Stimulated activated CD4-positive, alpha-beta T cell treated with anti-CD3 and anti-CD28 coated beads, Interleukin-15, amount 100 ng/mL, for 48 hours (primary cell): Measurements from ENCODE around the gene MYCBP2.
A peak's percentile ranks its signal among the peaks of the same experiment; 100 is the strongest.
"Not testable (repeated sequence)": the region's sequence is repeated elsewhere in the genome, so short reads cannot be mapped to it uniquely, and the experiment has no call there.

Source experiments
- DNase-seq, 2 donors: peaks; one replicate each; pipeline ENCODE4 v3.0.0-alpha.2; 2020; ENCODE audit warnings: low read depth in 2 of 2

Gene MYCBP2

GRCh38 chr13:77033717-77034302 is 293.1 kb downstream of the MYCBP2 start:
- DNase-seq = no peak

GRCh38 chr13:77031656-77032243 is 295.1 kb downstream of the MYCBP2 start:
- no peak for DNase-seq

GRCh38 chr13:77029436-77029835 is 297.5 kb downstream of the MYCBP2 start:
- DNase-seq = no peak

- DNase-seq = no peak
Measured at GRCh38 chr13:77028202-77028601, 298.7 kb downstream of the MYCBP2 start.

- peak; percentile 65 to 69 for DNase-seq
Measured at GRCh38 chr13:77026861-77027621, 299.9 kb downstream of the MYCBP2 start, which contains the start of gene FBXL3. TSS of gene FBXL3 (minus strand) at chr13:77027159. CDS start at chr13:77021860, 5,299 bp downstream.

GRCh38 chr13:77026255-77026860 is 300.5 kb downstream of the MYCBP2 start:
- peak; percentile 56 for DNase-seq

- no peak for DNase-seq
Measured at GRCh38 chr13:77022341-77022740, 304.6 kb downstream of the MYCBP2 start.

GRCh38 chr13:77019756-77020155 is 307.1 kb downstream of the MYCBP2 start:
- no peak for DNase-seq

- no peak for DNase-seq
Measured at GRCh38 chr13:77016888-77017623, 309.8 kb downstream of the MYCBP2 start.

GRCh38 chr13:77016251-77016812 is 310.6 kb downstream of the MYCBP2 start:
- no peak for DNase-seq

- no peak for DNase-seq
Measured at GRCh38 chr13:77014906-77015685, 311.8 kb downstream of the MYCBP2 start.

GRCh38 chr13:77013853-77014542 is 312.9 kb downstream of the MYCBP2 start:
- no peak for DNase-seq

- not testable (repeated sequence) for DNase-seq
Measured at GRCh38 chr13:77009719-77010118, 317.2 kb downstream of the MYCBP2 start.

GRCh38 chr13:77009011-77009410 is 317.9 kb downstream of the MYCBP2 start:
- DNase-seq = no peak

- not testable (repeated sequence) for DNase-seq
Measured at GRCh38 chr13:77008337-77008736, 318.6 kb downstream of the MYCBP2 start.

GRCh38 chr13:77002590-77003190 is 324.2 kb downstream of the MYCBP2 start:
- DNase-seq = no peak

GRCh38 chr13:77001963-77002587 is 324.8 kb downstream of the MYCBP2 start:
- no peak for DNase-seq

GRCh38 chr13:77001540-77001939 is 325.4 kb downstream of the MYCBP2 start:
- no peak for DNase-seq

GRCh38 chr13:77000475-77000874 is 326.4 kb downstream of the MYCBP2 start:
- no peak for DNase-seq
